Endothelial cell of umbilical vein (primary cell): Measurements from ENCODE around the gene EEF1E1. TPM values are rescaled to one million over a fixed set of nuclear protein-coding genes. Genes with fewer than 3 reads are reported as not detected.

Experiments
- BruUV-seq: library from RNA; stranded (reverse); fragments of 400-500 nt; replicated peaks from 2 replicates; lab custom pipeline; 2021; lab: Mats Ljungman, UMichigan
- CTCF ChIA-PET: fragments of 300-600, 350-600 bp; sonication (Branson Sonifier 250); formaldehyde crosslinking; loops from one replicate; lab custom pipeline; 2021; ENCODE audit warnings: antibody characterized with exemption, inconsistent platforms; lab: Charles Lee
- POLR2A ChIA-PET: fragments of 300-600, 350-600 bp; sonication (Branson Sonifier 250); formaldehyde crosslinking; loops from one replicate; lab custom pipeline; 2021; ENCODE audit warnings: antibody characterized with exemption, inconsistent platforms; lab: Charles Lee
- DNase-seq: peaks from one replicate; pipeline ENCODE4 v3.0.0-alpha.2; 2011; ENCODE audit warnings: low read depth, low spot score
- FAIRE-seq: peaks from 2 replicates; lab custom pipeline; 2011; peaks lifted over from hg19 to GRCh38; lab: Jason Lieb, UNC
- H2AFZ ChIP-seq: 2 replicates; pipeline ENCODE4 v1.6.0; 2012; ENCODE audit warnings: low read depth, low read length, control low read depth, inconsistent platforms
- H3K27ac ChIP-seq: 2 replicates; pipeline ENCODE4 v1.5.1; 2011; ENCODE audit warnings: low read depth, mild to moderate bottlenecking, control low read depth, low read length, moderate library complexity; ENCODE audit not compliant: insufficient read depth
- H3K27me3 ChIP-seq, 2 experiments: 2 replicates each; pipeline versions ENCODE4 v1.6.0 to v1.6.1; 2011; ENCODE audit warnings: low read length in 2 of 2, mixed read lengths in 1 of 2; ENCODE audit not compliant: control insufficient read depth in 2 of 2, insufficient read depth in 2 of 2
- H3K36me3 ChIP-seq, 2 experiments: 2 replicates in 1 of 2; 3 replicates in 1 of 2; pipeline ENCODE4 v1.5.1; 2011; ENCODE audit warnings: low read length in 2 of 2, mild to moderate bottlenecking in 1 of 2, moderate library complexity in 1 of 2; ENCODE audit not compliant: control insufficient read depth in 2 of 2, insufficient read depth in 2 of 2; ENCODE audit errors: extremely low read depth in 1 of 2
- H3K4me1 ChIP-seq: 3 replicates; pipeline ENCODE4 v1.5.1; 2011; ENCODE audit warnings: mild to moderate bottlenecking, low read length; ENCODE audit not compliant: control insufficient read depth, insufficient read depth; ENCODE audit errors: extremely low read depth
- H3K4me2 ChIP-seq: 2 replicates; pipeline ENCODE4 v1.6.1; 2011; ENCODE audit warnings: low read length, control low read depth, mixed read lengths; ENCODE audit not compliant: insufficient read depth
- H3K4me3 ChIP-seq, 3 experiments: fragments of 200-600 bp in 1 of 3; sonication (generic), shearing (Covaris generic) in 1 of 3; replicated peaks in 1 of 3; 2 replicates each; pipeline ENCODE4 v1.5.1; 2011 to 2016; ENCODE audit warnings: control low read depth in 3 of 3, low read length in 3 of 3, mild to moderate bottlenecking in 2 of 3, inconsistent platforms in 1 of 3, low read depth in 1 of 3, moderate library complexity in 1 of 3; ENCODE audit not compliant: insufficient read depth in 1 of 3
- H3K79me2 ChIP-seq: 2 replicates; pipeline ENCODE4 v1.6.0; 2012; ENCODE audit warnings: low read length, inconsistent platforms; ENCODE audit not compliant: control insufficient read depth, insufficient read depth
- H3K9ac ChIP-seq: replicated peaks from 2 replicates; pipeline ENCODE3; 2011; ENCODE audit warnings: low read length, control low read depth; ENCODE audit not compliant: insufficient read depth; ENCODE audit errors: extremely low read depth
- H3K9me1 ChIP-seq: replicated peaks from 3 replicates; pipeline ENCODE4 v1.6.0; 2011; ENCODE audit warnings: mild to moderate bottlenecking, low read length; ENCODE audit not compliant: control insufficient read depth, insufficient read depth; ENCODE audit errors: extremely low read depth
- H3K9me3 ChIP-seq: replicated peaks from 2 replicates; pipeline ENCODE4 v1.5.1; 2012; ENCODE audit warnings: low read length, inconsistent platforms; ENCODE audit not compliant: control insufficient read depth, insufficient read depth
- H4K20me1 ChIP-seq: replicated peaks from 2 replicates; pipeline ENCODE3; 2011; ENCODE audit warnings: mild to moderate bottlenecking, low read length; ENCODE audit not compliant: control insufficient read depth, insufficient read depth; ENCODE audit errors: extremely low read depth
- EZH2 ChIP-seq: IDR thresholded peaks from 2 replicates; pipeline ENCODE4 v1.6.1; 2012; ENCODE audit warnings: borderline replicate concordance, low read depth, mild to moderate bottlenecking, moderate library complexity, low read length, inconsistent platforms; ENCODE audit not compliant: severe bottlenecking
- FOS ChIP-seq: IDR thresholded peaks from 2 replicates; pipeline ENCODE4 v1.6.1; 2011; ENCODE audit warnings: mild to moderate bottlenecking, low read length, moderate library complexity, borderline replicate concordance; ENCODE audit not compliant: insufficient read depth
- GATA2 ChIP-seq: IDR thresholded peaks from 2 replicates; pipeline ENCODE4 v1.7.0; 2011; ENCODE audit warnings: low read depth, mild to moderate bottlenecking, moderate library complexity, mixed read lengths, low read length; ENCODE audit not compliant: insufficient read length, insufficient read depth
- JUN ChIP-seq: IDR thresholded peaks from 2 replicates; pipeline ENCODE4 v1.6.1; 2011; ENCODE audit warnings: borderline replicate concordance, low read depth; ENCODE audit not compliant: insufficient read length, insufficient read depth
- MYC ChIP-seq: IDR thresholded peaks from one replicate; pipeline ENCODE4 v1.6.1; 2011; ENCODE audit warnings: mild to moderate bottlenecking, low read depth, low read length
- POLR2A ChIP-seq: IDR thresholded peaks from 2 replicates; pipeline ENCODE4 v1.6.1; 2012; ENCODE audit warnings: low read depth, mild to moderate bottlenecking, control low read depth, low read length
- POLR2AphosphoS5 ChIP-seq: IDR thresholded peaks from 2 replicates; pipeline ENCODE4 v1.6.1; 2012; ENCODE audit warnings: low read depth, mild to moderate bottlenecking, control low read depth, low read length, moderate library complexity; ENCODE audit not compliant: insufficient read depth
- dilution Hi-C: fragments of 300-500 bp; cut with MboI; formaldehyde crosslinking; loops from one replicate; pipeline ENCODE4 v1.15.0; 2019; ENCODE audit warnings: low sequenced_read_pairs; ENCODE audit not compliant: extremely low pct_ligation_motif_present
- intact Hi-C: fragments of 100-400 bp; cut with micrococcal nuclease; formaldehyde crosslinking; loops from one replicate; pipeline ENCODE4 v1.10.0; 2022
- polyA plus RNA-seq, 4 experiments: library from polyadenylated mRNA; depleted of rRNA in 3 of 4; stranded (reverse) in 3 of 4; unstranded in 1 of 4; fragments of >200 nt; gene quantifications; 2 replicates each; pipeline versions ENCODE4 v1.2.1 to v1.2.3, GENCODE V29; 2011 to 2012; ENCODE audit warnings: missing spikeins in 1 of 4
- total RNA-seq: library from RNA; stranded (reverse); gene quantifications from 2 replicates; pipeline ENCODE4 v1.2.3, GENCODE V29; 2021
- TF ChIP-seq, protein P1 (sequence below): IDR thresholded peaks from 2 replicates; pipeline ENCODE4 v1.6.1; 2011; ENCODE audit not compliant: insufficient read depth, insufficient read length
- TF ChIP-seq, protein P2 (sequence below), 2 donors: IDR thresholded peaks; 1 replicate in 1 of 2; 2 replicates in 1 of 2; pipeline ENCODE4 v1.5.1; 2011; ENCODE audit warnings: low read length in 2 of 2, mild to moderate bottlenecking in 2 of 2, moderate library complexity in 2 of 2, control low read depth in 1 of 2, inconsistent platforms in 1 of 2, low read depth in 1 of 2; ENCODE audit not compliant: insufficient read depth in 1 of 2; ENCODE audit errors: extremely low read depth in 1 of 2

The EEF1E1 gene
- total and polyA plus RNA-seq, 2 donors (not counting 3 experiments of a cell fraction or from before 2014, with no cell fraction given): 53.8 to 58.1 TPM

DNA sequence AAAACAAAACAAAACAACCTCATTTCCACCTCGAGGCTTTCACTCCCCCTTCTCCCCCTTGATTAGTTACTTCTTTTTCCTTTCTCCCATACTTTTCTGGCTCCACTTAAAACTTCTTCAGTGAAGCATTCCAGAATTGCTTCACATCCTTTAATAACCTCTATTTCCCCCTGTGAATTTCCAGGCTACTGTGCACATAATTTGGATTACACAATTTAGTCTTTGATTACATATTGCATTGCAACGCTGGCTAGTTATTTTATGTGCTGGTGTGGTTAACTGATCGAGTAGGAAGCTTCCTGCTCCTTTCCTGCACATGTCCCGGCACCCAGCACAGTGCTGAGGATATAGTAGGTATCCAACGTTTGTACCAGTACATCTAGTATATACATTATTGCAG, 28.1 kb upstream of the EEF1E1 start:
- BruUV-seq: no TSS peak
- Histone ChIP-seq H3K4me3 (no peak overlapping the region), H3K27me3 (peaks cover 4 to 6% of the 10 kb centered on the region in 2 experiments), H4K20me1 (no peaks in the 10 kb centered on the region), H3K4me1 (no peaks in the 10 kb centered on the region), H3K27ac (no peak overlapping the region), H3K36me3 (no peaks in the 10 kb centered on the region), H3K9me1 (no peaks in the 10 kb centered on the region), H2AFZ (no peak overlapping the region), H3K4me2 (no peak overlapping the region), H3K9me3 (no peaks in the 10 kb centered on the region), H3K79me2 (no peaks in the 10 kb centered on the region), H3K9ac (no peak overlapping the region)
- ChIA-PET CTCF (interaction anchor here (1.0 to 8.7 kb wide), 10 partner anchors 8 to 90 kb away, joined by 3 to 556 read pairs (median 6); partner anchors contain the start of genes BLOC1S5 and EEF1E1), POLR2A (no interaction called here)
- FAIRE-seq (no peak), DNase-seq (no peak)
- intact Hi-C loops: no loop called here
- dilution Hi-C loops: no loop called here
- TF ChIP-seq, protein P1, sequence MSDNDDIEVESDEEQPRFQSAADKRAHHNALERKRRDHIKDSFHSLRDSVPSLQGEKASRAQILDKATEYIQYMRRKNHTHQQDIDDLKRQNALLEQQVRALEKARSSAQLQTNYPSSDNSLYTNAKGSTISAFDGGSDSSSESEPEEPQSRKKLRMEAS: no peak
- TF ChIP-seq POLR2A (no peak), MYC (no peak), FOS (no peak), POLR2AphosphoS5 (no peak), GATA2 (no peak), EZH2 (no peak), JUN (no peak)
- TF ChIP-seq, protein P2, sequence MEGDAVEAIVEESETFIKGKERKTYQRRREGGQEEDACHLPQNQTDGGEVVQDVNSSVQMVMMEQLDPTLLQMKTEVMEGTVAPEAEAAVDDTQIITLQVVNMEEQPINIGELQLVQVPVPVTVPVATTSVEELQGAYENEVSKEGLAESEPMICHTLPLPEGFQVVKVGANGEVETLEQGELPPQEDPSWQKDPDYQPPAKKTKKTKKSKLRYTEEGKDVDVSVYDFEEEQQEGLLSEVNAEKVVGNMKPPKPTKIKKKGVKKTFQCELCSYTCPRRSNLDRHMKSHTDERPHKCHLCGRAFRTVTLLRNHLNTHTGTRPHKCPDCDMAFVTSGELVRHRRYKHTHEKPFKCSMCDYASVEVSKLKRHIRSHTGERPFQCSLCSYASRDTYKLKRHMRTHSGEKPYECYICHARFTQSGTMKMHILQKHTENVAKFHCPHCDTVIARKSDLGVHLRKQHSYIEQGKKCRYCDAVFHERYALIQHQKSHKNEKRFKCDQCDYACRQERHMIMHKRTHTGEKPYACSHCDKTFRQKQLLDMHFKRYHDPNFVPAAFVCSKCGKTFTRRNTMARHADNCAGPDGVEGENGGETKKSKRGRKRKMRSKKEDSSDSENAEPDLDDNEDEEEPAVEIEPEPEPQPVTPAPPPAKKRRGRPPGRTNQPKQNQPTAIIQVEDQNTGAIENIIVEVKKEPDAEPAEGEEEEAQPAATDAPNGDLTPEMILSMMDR (IDR thresholded peaks at IDR 0.05; ENCODE audit: extremely low read depth in 1 of 2, insufficient read depth in 1 of 2, low read depth in 1 of 2, low read length in 2 of 2): no peak
